ENCODE data around the gene SUPV3L1.

The SUPV3L1 gene

GRCh38 chr10:69242040-69242851, 62.2 kb downstream of the SUPV3L1 start:
- Histone ChIP-seq H3K27me3 (ENCODE audit: insufficient read depth, low read depth, severe bottlenecking) (no peaks in the 10 kb centered on the region), H3K4me3 (ENCODE audit: low read depth, low read length) (no peak overlapping the region), H3K9me3 (ENCODE audit: severe bottlenecking) (no peaks in the 10 kb centered on the region), H3K27ac (no peak overlapping the region), H3K36me3 (no peaks in the 10 kb centered on the region)
- DNase-seq, result no peak
- TF ChIP-seq, protein P1, sequence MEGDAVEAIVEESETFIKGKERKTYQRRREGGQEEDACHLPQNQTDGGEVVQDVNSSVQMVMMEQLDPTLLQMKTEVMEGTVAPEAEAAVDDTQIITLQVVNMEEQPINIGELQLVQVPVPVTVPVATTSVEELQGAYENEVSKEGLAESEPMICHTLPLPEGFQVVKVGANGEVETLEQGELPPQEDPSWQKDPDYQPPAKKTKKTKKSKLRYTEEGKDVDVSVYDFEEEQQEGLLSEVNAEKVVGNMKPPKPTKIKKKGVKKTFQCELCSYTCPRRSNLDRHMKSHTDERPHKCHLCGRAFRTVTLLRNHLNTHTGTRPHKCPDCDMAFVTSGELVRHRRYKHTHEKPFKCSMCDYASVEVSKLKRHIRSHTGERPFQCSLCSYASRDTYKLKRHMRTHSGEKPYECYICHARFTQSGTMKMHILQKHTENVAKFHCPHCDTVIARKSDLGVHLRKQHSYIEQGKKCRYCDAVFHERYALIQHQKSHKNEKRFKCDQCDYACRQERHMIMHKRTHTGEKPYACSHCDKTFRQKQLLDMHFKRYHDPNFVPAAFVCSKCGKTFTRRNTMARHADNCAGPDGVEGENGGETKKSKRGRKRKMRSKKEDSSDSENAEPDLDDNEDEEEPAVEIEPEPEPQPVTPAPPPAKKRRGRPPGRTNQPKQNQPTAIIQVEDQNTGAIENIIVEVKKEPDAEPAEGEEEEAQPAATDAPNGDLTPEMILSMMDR (IDR thresholded peaks at IDR 0.05; ENCODE audit: low read depth, low read length), result no peak

GRCh38 chr10:69242852-69243212, 62.8 kb downstream of the SUPV3L1 start:
- TF ChIP-seq, protein P1 (IDR thresholded peaks at IDR 0.05; ENCODE audit: low read depth, low read length), result no peak
- Histone ChIP-seq H3K9me3 (ENCODE audit: severe bottlenecking) (no peaks in the 10 kb centered on the region), H3K27ac (no peak overlapping the region), H3K4me3 (ENCODE audit: low read depth, low read length) (no peak overlapping the region), H3K27me3 (ENCODE audit: insufficient read depth, low read depth, severe bottlenecking) (no peaks in the 10 kb centered on the region), H3K36me3 (no peaks in the 10 kb centered on the region)
- no peak for DNase-seq

- no peak for DNase-seq
- TF ChIP-seq, protein P1 (IDR thresholded peaks at IDR 0.05; ENCODE audit: low read depth, low read length), result no peak
- Histone ChIP-seq H3K9me3 (ENCODE audit: severe bottlenecking) (no peaks in the 10 kb centered on the region), H3K36me3 (no peaks in the 10 kb centered on the region), H3K4me3 (ENCODE audit: low read depth, low read length) (no peak overlapping the region), H3K27me3 (ENCODE audit: insufficient read depth, low read depth, severe bottlenecking) (no peaks in the 10 kb centered on the region), H3K27ac (no peak overlapping the region)
Measured at GRCh38 chr10:69243817-69244216, 63.8 kb downstream of the SUPV3L1 start.

DNA sequence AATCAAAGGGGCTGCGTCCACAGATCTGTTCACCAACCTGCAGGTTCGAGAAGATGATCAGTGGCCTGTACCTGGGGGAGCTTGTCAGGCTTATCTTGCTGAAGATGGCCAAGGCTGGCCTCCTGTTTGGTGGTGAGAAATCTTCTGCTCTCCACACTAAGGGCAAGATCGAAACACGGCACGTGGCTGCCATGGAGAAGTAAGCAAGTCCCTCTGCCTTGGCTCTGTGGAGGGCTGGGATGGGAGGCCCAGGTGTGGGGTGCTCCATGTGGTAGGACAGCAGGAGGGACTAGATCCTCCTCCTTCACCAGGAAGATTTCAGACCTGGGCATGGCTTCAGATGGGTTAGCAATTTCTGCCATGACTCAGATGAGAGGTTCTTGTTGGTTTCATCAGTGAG, 66.0 kb downstream of the SUPV3L1 start:
- H3K9me3 ChIP-seq (ENCODE audit: severe bottlenecking), result no peaks in the 10 kb centered on the region
- no peak overlapping the region for H3K27ac ChIP-seq
- TF ChIP-seq, protein P1 (IDR thresholded peaks at IDR 0.05; ENCODE audit: low read depth, low read length), result no peak
- no peaks in the 10 kb centered on the region for H3K36me3 ChIP-seq
- DNase-seq, result no peak
- no peak overlapping the region for H3K4me3 ChIP-seq (ENCODE audit: low read depth, low read length)
- H3K27me3 ChIP-seq (ENCODE audit: insufficient read depth, low read depth, severe bottlenecking), result no peaks in the 10 kb centered on the region

DNA sequence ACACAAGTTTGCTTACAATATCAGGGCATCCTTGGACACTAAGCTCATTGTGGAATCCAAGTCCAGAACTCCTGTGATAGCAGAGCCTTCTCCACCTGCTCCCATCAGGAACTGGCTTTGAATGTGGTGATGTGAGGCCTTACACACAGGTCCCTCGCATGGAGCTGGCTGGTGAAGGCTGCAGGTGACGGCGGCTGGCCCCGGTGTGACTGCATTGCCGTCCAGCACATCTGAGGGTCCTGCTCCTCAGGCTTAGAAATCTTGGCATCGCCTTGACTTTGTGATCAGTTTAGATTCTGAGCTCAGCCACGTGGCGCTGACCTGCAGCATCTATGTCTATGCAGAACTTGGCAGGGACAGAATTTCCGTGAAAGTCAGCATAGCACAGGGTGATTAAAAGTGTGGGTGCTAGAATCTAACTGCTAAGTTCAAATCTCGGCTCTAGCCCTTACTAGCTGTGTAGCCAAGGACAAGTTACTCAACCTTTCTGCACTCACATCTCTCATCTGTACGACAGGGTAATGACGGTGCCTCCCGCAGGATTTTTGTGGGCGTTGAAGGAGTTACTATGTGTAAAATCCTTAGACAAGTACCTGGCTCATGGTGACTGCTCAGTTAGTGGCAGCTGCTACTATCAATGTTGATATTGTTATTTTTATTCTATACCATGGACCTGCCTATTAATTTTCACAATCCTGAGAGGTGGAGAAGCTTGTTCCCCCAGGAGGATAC, 66.7 kb downstream of the SUPV3L1 start:
- no peaks in the 10 kb centered on the region for H3K27me3 ChIP-seq (ENCODE audit: insufficient read depth, low read depth, severe bottlenecking)

More for the DNA sequence above, 66.7 kb downstream of the SUPV3L1 start:
- peaks cover 3% of the 10 kb centered on the region for H3K9me3 ChIP-seq (ENCODE audit: severe bottlenecking)
- no peak overlapping the region for H3K27ac ChIP-seq
- TF ChIP-seq, protein P1 (IDR thresholded peaks at IDR 0.05; ENCODE audit: low read depth, low read length), result no peak
- no peak overlapping the region for H3K4me3 ChIP-seq (ENCODE audit: low read depth, low read length)
- DNase-seq, result no peak
- no peaks in the 10 kb centered on the region for H3K36me3 ChIP-seq

Measured in WERI-Rb-1 (cell line).